IMR-90 (cell line): Measurements from ENCODE around the gene SNTN. TPM values are rescaled to one million over a fixed set of nuclear protein-coding genes. Genes with fewer than 3 reads are reported as not detected.

ENCODE experiments used
- ATAC-seq: fragments of 200-7000 bp; cut with Tn5 transposase; 2 replicates; pipeline ENCODE4 v1.9.1; 2020; ENCODE audit warnings: low read depth, mild to moderate bottlenecking, moderate library complexity
- BruUV-seq: library from RNA; stranded (reverse); fragments of 400-500 nt; replicated peaks from 2 replicates; lab custom pipeline; 2021; lab: Mats Ljungman, UMichigan
- CTCF ChIA-PET: fragments of 300-600 bp; formaldehyde crosslinking; extraction: SDS; loops from one replicate; lab custom pipeline; 2021; ENCODE audit warnings: antibody characterized with exemption; lab: Yijun Ruan, JAX
- POLR2A ChIA-PET: fragments of 300-600 bp; sonication (Branson Sonifier 250); formaldehyde crosslinking; loops from one replicate; lab custom pipeline; 2022; ENCODE audit warnings: antibody characterized with exemption; ENCODE audit not compliant: unreplicated experiment; lab: Charles Lee
- DNase-seq: peaks from one replicate; pipeline ENCODE4 v3.0.0; 2013
- H2AFZ ChIP-seq: replicated peaks from 2 replicates; pipeline ENCODE3; 2013; ENCODE audit warnings: low read length, mild to moderate bottlenecking; ENCODE audit not compliant: poor library complexity
- H2AK5ac ChIP-seq: 2 replicates; pipeline ENCODE4 v1.6.1; 2013; ENCODE audit warnings: low read depth, low read length, inconsistent platforms
- H2AK9ac ChIP-seq: replicated peaks from 2 replicates; pipeline ENCODE3; 2013; ENCODE audit warnings: mild to moderate bottlenecking, low read depth, low read length, moderate library complexity; ENCODE audit not compliant: poor library complexity
- H2BK120ac ChIP-seq: 2 replicates; pipeline ENCODE4 v1.6.1; 2013; ENCODE audit warnings: low read depth, low read length, inconsistent platforms
- H2BK15ac ChIP-seq: 3 replicates; pipeline ENCODE4 v1.6.1; 2013; ENCODE audit warnings: low read depth, low read length, inconsistent platforms
- H2BK20ac ChIP-seq: 2 replicates; pipeline ENCODE4 v1.6.1; 2013; ENCODE audit warnings: low read depth, mild to moderate bottlenecking, inconsistent platforms, low read length, moderate library complexity
- H2BK5ac ChIP-seq: 2 replicates; pipeline ENCODE4 v1.6.1; 2013; ENCODE audit warnings: mild to moderate bottlenecking, low read depth, low read length, inconsistent platforms; ENCODE audit not compliant: poor library complexity, severe bottlenecking
- H3K14ac ChIP-seq: replicated peaks from 2 replicates; pipeline ENCODE4 v1.6.1; 2013; ENCODE audit warnings: low read depth, low read length, inconsistent platforms
- H3K18ac ChIP-seq: 2 replicates; pipeline ENCODE4 v1.6.1; 2013; ENCODE audit warnings: low read depth, low read length, control low read depth
- H3K23ac ChIP-seq: 2 replicates; pipeline ENCODE4 v1.6.1; 2013; ENCODE audit warnings: low read depth, low read length, inconsistent platforms
- H3K27ac ChIP-seq: 2 replicates; pipeline ENCODE4 v1.5.1; 2013; ENCODE audit warnings: mild to moderate bottlenecking, control low read depth, low read length; ENCODE audit not compliant: insufficient read depth
- H3K27me3 ChIP-seq: 2 replicates; pipeline ENCODE4 v1.6.1; 2013; ENCODE audit warnings: low read length; ENCODE audit not compliant: control insufficient read depth, insufficient read depth
- H3K36me3 ChIP-seq: 2 replicates; pipeline ENCODE4 v1.6.1; 2013; ENCODE audit warnings: low read length, mixed read lengths; ENCODE audit not compliant: control insufficient read depth, insufficient read depth
- H3K4ac ChIP-seq: 2 replicates; pipeline ENCODE4 v1.6.1; 2013; ENCODE audit warnings: low read depth, low read length, inconsistent platforms
- H3K4me1 ChIP-seq: 2 replicates; pipeline ENCODE4 v1.6.1; 2013; ENCODE audit warnings: low read length, mixed read lengths; ENCODE audit not compliant: control insufficient read depth, insufficient read depth
- H3K4me2 ChIP-seq: 2 replicates; pipeline ENCODE4 v1.6.1; 2013; ENCODE audit warnings: low read depth, mild to moderate bottlenecking, control low read depth, low read length, moderate library complexity
- H3K4me3 ChIP-seq: 2 replicates; pipeline ENCODE4 v1.5.1; 2013; ENCODE audit warnings: low read depth, mild to moderate bottlenecking, control low read depth, low read length, moderate library complexity; ENCODE audit not compliant: insufficient read depth
- H3K56ac ChIP-seq: 2 replicates; pipeline ENCODE4 v1.6.1; 2013; ENCODE audit warnings: low read length, inconsistent platforms; ENCODE audit not compliant: insufficient read depth; ENCODE audit errors: extremely low read depth
- H3K79me1 ChIP-seq, 2 experiments: 2 replicates each; pipeline ENCODE4 v1.6.1; 2013; ENCODE audit warnings: low read length in 2 of 2, inconsistent platforms in 1 of 2, low read depth in 1 of 2
- H3K9ac ChIP-seq: 2 replicates; pipeline ENCODE4 v1.6.1; 2013; ENCODE audit warnings: low read depth, low read length, control low read depth
- H3K9me1 ChIP-seq: 2 replicates; pipeline ENCODE4 v1.6.1; 2013; ENCODE audit warnings: low read length, inconsistent platforms; ENCODE audit not compliant: insufficient read depth
- H3K9me3 ChIP-seq: 2 replicates; pipeline ENCODE4 v1.6.1; 2013; ENCODE audit warnings: low read length; ENCODE audit not compliant: control insufficient read depth, insufficient read depth
- H4K20me1 ChIP-seq: 2 replicates; pipeline ENCODE4 v1.6.1; 2013; ENCODE audit warnings: low read length, inconsistent platforms; ENCODE audit not compliant: insufficient read depth
- H4K5ac ChIP-seq: 2 replicates; pipeline ENCODE4 v1.6.1; 2013; ENCODE audit warnings: mild to moderate bottlenecking, low read depth, low read length, control low read depth
- H4K8ac ChIP-seq, 2 experiments: 2 replicates each; pipeline ENCODE4 v1.6.1; 2013; ENCODE audit warnings: low read depth in 2 of 2, low read length in 2 of 2, control low read depth in 1 of 2, inconsistent platforms in 1 of 2
- H4K91ac ChIP-seq: 2 replicates; pipeline ENCODE4 v1.6.1; 2013; ENCODE audit warnings: low read depth, low read length, inconsistent platforms; ENCODE audit not compliant: insufficient read depth
- BHLHE40 ChIP-seq: fragments of 150-350 bp; IDR thresholded peaks from 2 replicates; pipeline ENCODE4 v1.6.1; 2016; ENCODE audit warnings: mild to moderate bottlenecking, low read depth, low read length
- CEBPB ChIP-seq: IDR thresholded peaks from 2 replicates; pipeline ENCODE4 v1.6.1; 2012; ENCODE audit warnings: low read depth, low read length, improper control_type of control experiment
- CHD1 ChIP-seq: IDR thresholded peaks from 2 replicates; pipeline ENCODE4 v1.6.1; 2012; ENCODE audit warnings: low read depth, low read length, improper control_type of control experiment
- FOS ChIP-seq: fragments of 150-350 bp; IDR thresholded peaks from 2 replicates; pipeline ENCODE4 v1.6.1; 2016; ENCODE audit warnings: low read depth, low read length
- MAFK ChIP-seq: IDR thresholded peaks from 2 replicates; pipeline ENCODE4 v1.6.1; 2012; ENCODE audit warnings: low read depth, low read length, improper control_type of control experiment
- MAZ ChIP-seq: IDR thresholded peaks from 2 replicates; pipeline ENCODE4 v1.6.1; 2012; ENCODE audit warnings: low read depth, mild to moderate bottlenecking, low read length, improper control_type of control experiment, moderate library complexity, borderline replicate concordance
- MXI1 ChIP-seq: IDR thresholded peaks from 2 replicates; pipeline ENCODE4 v1.6.1; 2012; ENCODE audit warnings: low read depth, mild to moderate bottlenecking, low read length, moderate library complexity, borderline replicate concordance
- NFE2L2 ChIP-seq: fragments of 150-350 bp; IDR thresholded peaks from 2 replicates; pipeline ENCODE4 v1.6.1; 2016; ENCODE audit warnings: low read depth, mild to moderate bottlenecking, low read length
- POLR2A ChIP-seq: IDR thresholded peaks from 2 replicates; pipeline ENCODE4 v1.6.1; 2012; ENCODE audit warnings: mild to moderate bottlenecking, low read depth, low read length
- RAD21 ChIP-seq: IDR thresholded peaks from 2 replicates; pipeline ENCODE4 v1.6.1; 2012; ENCODE audit warnings: low read length, improper control_type of control experiment
- RCOR1 ChIP-seq: IDR thresholded peaks from 2 replicates; pipeline ENCODE4 v1.6.1; 2012; ENCODE audit warnings: mild to moderate bottlenecking, low read length, improper control_type of control experiment; ENCODE audit not compliant: insufficient replicate concordance
- RFX5 ChIP-seq: IDR thresholded peaks from 2 replicates; pipeline ENCODE4 v1.8.0; 2012; ENCODE audit warnings: low read depth, mild to moderate bottlenecking, low read length, moderate library complexity
- SMC3 ChIP-seq: fragments of 150-350 bp; IDR thresholded peaks from 2 replicates; pipeline ENCODE4 v1.6.1; 2016; ENCODE audit warnings: low read depth, mild to moderate bottlenecking, antibody characterized with exemption, low read length, moderate library complexity
- USF2 ChIP-seq: fragments of 150-350 bp; IDR thresholded peaks from 2 replicates; pipeline ENCODE4 v1.6.1; 2017; ENCODE audit warnings: mild to moderate bottlenecking, antibody characterized with exemption, low read length, low read depth
- WGBS, 2 experiments: methylation state at CpG; one replicate each; pipeline versions ENCODE4 v1.1.5 to v1.1.7; 2013; ENCODE audit warnings: missing lambda C conversion rate in 2 of 2; ENCODE audit not compliant: insufficient read length in 1 of 2; ENCODE audit errors: extremely low coverage in 2 of 2; 5-methylcytosine and 5-hydroxymethylcytosine counted together
- dilution Hi-C: fragments of 300-500 bp; cut with HindIII; formaldehyde crosslinking; loops from one replicate; pipeline ENCODE4 v1.14.3; 2018; ENCODE audit warnings: low sequenced_read_pairs; ENCODE audit not compliant: unreplicated experiment
- in situ Hi-C: fragments of 300-500 bp; cut with MboI; formaldehyde crosslinking; loops from 3 replicates; pipeline ENCODE4 v1.14.3; 2019; ENCODE audit warnings: low sequenced_read_pairs, inconsistent platforms, mixed read lengths
- intact Hi-C: fragments of 100-400 bp; cut with micrococcal nuclease; formaldehyde crosslinking; loops from 2 replicates; pipeline ENCODE4 v1.10.0; 2022
- polyA plus RNA-seq, 3 experiments: library from polyadenylated mRNA; depleted of rRNA; stranded (reverse); fragments of >200 nt; gene quantifications; 2 replicates each; pipeline ENCODE4 v1.2.3, GENCODE V29; 2012; ENCODE audit warnings: low replicate concordance in 1 of 3
- total RNA-seq: library from RNA; depleted of rRNA; stranded (reverse); fragments of >200 nt; gene quantifications from 2 replicates; pipeline ENCODE4 v1.2.3, GENCODE V29; 2012
- TF ChIP-seq, protein P1 (sequence below): fragments of 150-350 bp; IDR thresholded peaks from 2 replicates; pipeline ENCODE4 v1.6.1; 2016; ENCODE audit warnings: low read depth, mild to moderate bottlenecking, low read length, moderate library complexity, borderline replicate concordance
- TF ChIP-seq, protein P2 (sequence below): conservative IDR thresholded peaks from 2 replicates; pipeline ENCODE4 v1.5.1; 2012; ENCODE audit warnings: mild to moderate bottlenecking, low read depth, low read length, improper control_type of control experiment

The SNTN gene
- total and polyA plus RNA-seq, 2 of the 4 experiments (the other 2 are of a cell fraction) = not detected

GRCh38 chr3:63607716-63608115 lies 44.8 kb upstream of the SNTN start:
- ChIA-PET POLR2A (no interaction called here), CTCF (interaction anchor here (0.7 kb wide), 1 partner anchor 610 kb away, joined by 3 read pairs; no protein-coding TSS in a partner anchor)
- in situ Hi-C loops = no loop called here
- no peak overlapping the region for H3K9ac ChIP-seq
- no peak overlapping the region for H3K4me2 ChIP-seq
- no peak for TF ChIP-seq BHLHE40
- TF ChIP-seq NFE2L2 = no peak
- no peak for TF ChIP-seq POLR2A
- TF ChIP-seq, protein P1, sequence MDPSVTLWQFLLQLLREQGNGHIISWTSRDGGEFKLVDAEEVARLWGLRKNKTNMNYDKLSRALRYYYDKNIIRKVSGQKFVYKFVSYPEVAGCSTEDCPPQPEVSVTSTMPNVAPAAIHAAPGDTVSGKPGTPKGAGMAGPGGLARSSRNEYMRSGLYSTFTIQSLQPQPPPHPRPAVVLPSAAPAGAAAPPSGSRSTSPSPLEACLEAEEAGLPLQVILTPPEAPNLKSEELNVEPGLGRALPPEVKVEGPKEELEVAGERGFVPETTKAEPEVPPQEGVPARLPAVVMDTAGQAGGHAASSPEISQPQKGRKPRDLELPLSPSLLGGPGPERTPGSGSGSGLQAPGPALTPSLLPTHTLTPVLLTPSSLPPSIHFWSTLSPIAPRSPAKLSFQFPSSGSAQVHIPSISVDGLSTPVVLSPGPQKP = no peak
- TF ChIP-seq FOS = no peak
- no peak for TF ChIP-seq SMC3
- TF ChIP-seq RAD21 = no peak
- no peak for TF ChIP-seq RCOR1
- no peak for TF ChIP-seq CEBPB
- TF ChIP-seq MXI1 = no peak
- no peak for TF ChIP-seq USF2
- no peak for TF ChIP-seq MAFK
- TF ChIP-seq CHD1 = no peak
- no peak for TF ChIP-seq MAZ
- TF ChIP-seq, protein P2, sequence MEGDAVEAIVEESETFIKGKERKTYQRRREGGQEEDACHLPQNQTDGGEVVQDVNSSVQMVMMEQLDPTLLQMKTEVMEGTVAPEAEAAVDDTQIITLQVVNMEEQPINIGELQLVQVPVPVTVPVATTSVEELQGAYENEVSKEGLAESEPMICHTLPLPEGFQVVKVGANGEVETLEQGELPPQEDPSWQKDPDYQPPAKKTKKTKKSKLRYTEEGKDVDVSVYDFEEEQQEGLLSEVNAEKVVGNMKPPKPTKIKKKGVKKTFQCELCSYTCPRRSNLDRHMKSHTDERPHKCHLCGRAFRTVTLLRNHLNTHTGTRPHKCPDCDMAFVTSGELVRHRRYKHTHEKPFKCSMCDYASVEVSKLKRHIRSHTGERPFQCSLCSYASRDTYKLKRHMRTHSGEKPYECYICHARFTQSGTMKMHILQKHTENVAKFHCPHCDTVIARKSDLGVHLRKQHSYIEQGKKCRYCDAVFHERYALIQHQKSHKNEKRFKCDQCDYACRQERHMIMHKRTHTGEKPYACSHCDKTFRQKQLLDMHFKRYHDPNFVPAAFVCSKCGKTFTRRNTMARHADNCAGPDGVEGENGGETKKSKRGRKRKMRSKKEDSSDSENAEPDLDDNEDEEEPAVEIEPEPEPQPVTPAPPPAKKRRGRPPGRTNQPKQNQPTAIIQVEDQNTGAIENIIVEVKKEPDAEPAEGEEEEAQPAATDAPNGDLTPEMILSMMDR = no peak
- TF ChIP-seq RFX5 = no peak
- no peak overlapping the region for H3K18ac ChIP-seq
- H3K36me3 ChIP-seq = no peaks in the 10 kb centered on the region
- no peak overlapping the region for H2AFZ ChIP-seq
- no peak overlapping the region for H3K56ac ChIP-seq
- H3K4me1 ChIP-seq = no peaks in the 10 kb centered on the region
- no peak overlapping the region for H4K5ac ChIP-seq
- no peaks in the 10 kb centered on the region for H3K79me1 ChIP-seq
- no peak overlapping the region for H4K8ac ChIP-seq
- no peak overlapping the region for H3K4ac ChIP-seq
- DNase-seq = no peak
- H3K4me3 ChIP-seq = no peak overlapping the region
- dilution Hi-C loops = no loop called here
- no peak overlapping the region for H2AK9ac ChIP-seq
- H3K14ac ChIP-seq = no peak overlapping the region
- ATAC-seq = no peak
- H3K9me1 ChIP-seq = no peaks in the 10 kb centered on the region
- H3K9me3 ChIP-seq = no peaks in the 10 kb centered on the region
- no peaks in the 10 kb centered on the region for H3K27me3 ChIP-seq
- no peaks in the 10 kb centered on the region for H4K20me1 ChIP-seq
- H2BK5ac ChIP-seq = no peak overlapping the region
- no peak overlapping the region for H4K91ac ChIP-seq
- H2BK15ac ChIP-seq = no peak overlapping the region
- H2BK20ac ChIP-seq = no peak overlapping the region
- intact Hi-C loops = no loop called here
- WGBS, 2 experiments = no CpG with 5 or more reads among the region's 3 CpGs
- H2AK5ac ChIP-seq = no peak overlapping the region
- H2BK120ac ChIP-seq = no peak overlapping the region
- no TSS peak for BruUV-seq
- H3K27ac ChIP-seq = no peak overlapping the region
- no peak overlapping the region for H3K23ac ChIP-seq
